ENCODE measurements around the gene ZNF302.

- TF ChIP-seq POLR2A (IDR thresholded peaks at IDR 0.05; ENCODE audit: low read depth, low read length) (no peak), POLR2AphosphoS5 (IDR thresholded peaks at IDR 0.05; ENCODE audit: low read depth, low read length) (no peak)
Observed at GRCh38 chr19:34722353-34722752, 44.9 kb downstream of the ZNF302 start.
